HG02840 (cell line): Measurements from ENCODE around the gene ZNF322.
"Not testable (repeated sequence)": the region's sequence is repeated elsewhere in the genome, so short reads cannot be mapped to it uniquely, and the experiment has no call there.

Source experiments
- ATAC-seq: cut with Tn5 transposase; IDR thresholded peaks from one replicate; pipeline ENCODE4 v1.9.1; 2021; ENCODE audit warnings: mild to moderate bottlenecking, moderate library complexity, moderate number of reproducible peaks; ENCODE audit not compliant: unreplicated experiment, low FRiP score

Gene ZNF322

GRCh38 chr6:26659042-26659999 is at the start of gene ZNF322:
TSS of gene ZNF322 (minus strand) at chr6:26659746. CDS start at chr6:26638553, 21,193 bp downstream.
- peak; percentile 99 for ATAC-seq

DNA sequence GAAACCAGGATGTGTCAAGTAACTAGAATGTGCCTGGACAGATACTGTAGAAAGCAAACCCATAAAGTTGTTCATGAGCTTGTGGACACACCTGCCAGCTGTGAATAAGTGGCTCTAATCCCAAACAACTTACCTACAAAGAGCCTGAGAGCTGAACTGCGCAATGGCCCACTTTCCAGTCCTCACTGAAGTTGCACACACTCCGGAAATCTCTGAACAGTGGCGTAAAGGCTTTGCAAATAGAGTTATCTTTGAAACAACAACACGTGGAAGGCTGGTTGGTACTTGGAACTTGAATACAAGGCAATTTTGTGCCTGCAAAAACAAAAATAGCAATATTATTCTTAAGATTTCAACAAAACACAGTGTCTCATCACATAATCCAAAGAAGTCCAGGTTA is 46.2 kb upstream of the ZNF322 start:
- ATAC-seq = not testable (repeated sequence)

DNA sequence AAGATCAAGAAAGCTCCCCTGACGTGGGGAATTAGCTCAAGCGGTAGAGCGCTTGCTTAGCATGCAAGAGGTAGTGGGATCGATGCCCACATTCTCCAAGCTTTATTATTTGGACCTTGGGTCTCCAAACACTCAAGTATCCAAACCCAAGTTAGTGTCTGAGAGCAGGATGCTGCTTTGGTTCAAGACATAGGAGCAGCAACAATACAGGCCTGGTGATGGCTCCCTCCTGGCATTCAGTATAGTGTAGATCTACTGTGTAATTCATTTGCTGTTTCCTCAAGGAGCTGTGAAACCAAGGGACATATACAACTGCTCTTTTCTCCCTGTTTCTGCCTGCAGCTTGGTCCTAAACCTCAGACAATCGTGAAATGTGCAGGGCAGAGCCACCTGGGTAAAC is 45.8 kb upstream of the ZNF322 start:
- ATAC-seq = not testable (repeated sequence)

DNA sequence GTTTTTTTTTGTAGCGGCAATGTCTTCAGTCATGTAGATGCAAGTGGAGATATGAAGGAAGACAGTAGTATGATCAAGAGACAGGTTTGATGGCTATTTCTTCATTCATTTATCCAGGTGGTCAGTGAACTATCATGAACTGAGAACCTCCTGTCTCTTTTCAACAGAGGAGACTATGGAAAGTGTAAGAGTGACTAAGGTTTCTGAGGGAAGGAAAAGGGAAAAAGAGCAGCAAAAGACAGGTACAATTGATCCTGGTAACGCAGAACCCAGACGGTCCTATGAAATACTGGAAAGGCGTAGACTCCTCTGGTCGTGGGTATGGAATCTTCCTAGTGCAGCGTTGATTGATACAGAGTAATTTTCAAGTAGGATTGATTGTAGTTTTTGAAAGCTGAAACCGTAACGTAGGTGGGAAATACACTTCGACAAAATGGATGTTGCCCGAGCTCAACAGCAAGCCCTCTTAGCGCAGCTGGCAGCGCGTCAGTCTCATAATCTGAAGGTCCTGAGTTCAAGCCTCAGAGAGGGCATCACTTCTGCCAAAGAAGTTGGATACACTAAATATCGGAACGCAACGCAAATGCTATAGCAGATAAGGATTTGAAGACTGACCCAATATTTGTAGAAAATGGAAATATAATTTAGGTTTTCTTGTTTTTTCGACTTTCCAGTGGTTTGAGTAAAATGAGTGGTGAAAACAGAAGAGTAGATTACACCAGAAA is 41.6 kb upstream of the ZNF322 start:
- ATAC-seq = not testable (repeated sequence)

- not testable (repeated sequence) for ATAC-seq
These were observed 38.0 kb upstream of the ZNF322 start for GRCh38 chr6:26697496-26697895.

DNA sequence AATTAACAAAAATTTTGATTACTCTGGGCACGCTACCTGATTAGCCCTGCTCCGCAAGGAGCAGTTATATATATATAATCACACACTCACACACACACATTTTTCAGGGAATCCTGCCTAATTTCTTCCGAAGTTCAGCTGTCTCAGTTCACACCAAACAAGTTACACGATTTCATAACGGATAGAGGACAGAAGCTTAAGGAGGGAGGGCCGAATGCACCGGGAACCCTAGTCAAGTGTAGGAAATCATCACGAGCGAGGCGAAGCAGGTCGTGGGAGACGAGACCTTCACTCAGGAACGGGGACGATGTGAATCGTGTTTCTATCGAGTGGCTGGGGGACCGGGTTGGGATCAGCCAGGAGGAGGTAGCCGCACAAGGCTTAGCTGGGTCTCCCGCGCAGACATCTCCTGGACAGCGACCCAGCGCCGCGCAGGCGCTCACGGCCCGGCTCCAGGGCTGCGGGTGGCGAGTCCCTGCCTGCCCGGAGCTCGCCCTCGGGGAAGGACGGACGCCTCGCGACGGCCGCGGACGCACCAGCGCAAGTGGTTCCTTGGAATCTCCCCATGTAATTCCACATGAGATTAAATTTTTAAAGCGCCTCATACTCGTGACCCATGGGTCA is 29.9 kb upstream of the ZNF322 start:
- not testable (repeated sequence) for ATAC-seq

- not testable (repeated sequence) for ATAC-seq
These were observed 23.0 kb upstream of the ZNF322 start for GRCh38 chr6:26682435-26683042.

- ATAC-seq = not testable (repeated sequence)
These were observed 13.7 kb upstream of the ZNF322 start for GRCh38 chr6:26673287-26673686.

DNA sequence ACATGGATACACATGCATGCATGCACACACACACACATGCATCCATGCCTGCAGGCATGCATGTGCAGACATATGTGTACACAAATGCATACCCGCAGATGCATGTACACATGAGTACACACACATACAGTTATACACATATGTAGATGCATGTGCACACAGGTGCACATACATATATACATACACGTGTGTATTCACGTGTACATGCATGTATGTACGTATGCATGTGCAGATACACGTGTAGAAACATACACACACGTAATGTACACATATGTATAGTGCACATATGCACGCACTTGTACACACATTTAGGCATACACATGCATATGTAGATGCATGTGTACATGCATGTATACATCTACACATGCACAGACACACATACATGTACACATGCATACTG is 11.0 kb upstream of the ZNF322 start:
- ATAC-seq = not testable (repeated sequence)

- not testable (repeated sequence) for ATAC-seq
These were observed 10.5 kb upstream of the ZNF322 start for GRCh38 chr6:26670003-26670402.

DNA sequence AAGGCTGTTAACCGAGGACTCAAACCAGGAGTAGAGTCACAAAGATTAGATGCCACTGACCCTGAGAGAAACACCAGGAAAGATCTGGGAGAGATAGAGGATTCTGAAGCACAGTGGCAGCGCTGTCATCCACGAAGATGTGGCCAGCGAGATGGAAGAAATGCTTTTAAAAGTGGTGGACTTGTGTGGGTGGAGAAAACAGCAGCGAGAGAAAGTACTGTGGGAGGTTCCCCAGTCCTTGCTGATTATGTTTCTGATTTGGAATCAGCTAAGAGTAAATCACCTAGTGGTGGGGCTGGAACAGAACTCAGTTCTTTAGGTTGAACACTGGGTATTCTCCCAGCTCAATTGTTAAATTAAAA is 435 bp upstream of the ZNF322 start:
- peak; percentile 37 for ATAC-seq

DNA sequence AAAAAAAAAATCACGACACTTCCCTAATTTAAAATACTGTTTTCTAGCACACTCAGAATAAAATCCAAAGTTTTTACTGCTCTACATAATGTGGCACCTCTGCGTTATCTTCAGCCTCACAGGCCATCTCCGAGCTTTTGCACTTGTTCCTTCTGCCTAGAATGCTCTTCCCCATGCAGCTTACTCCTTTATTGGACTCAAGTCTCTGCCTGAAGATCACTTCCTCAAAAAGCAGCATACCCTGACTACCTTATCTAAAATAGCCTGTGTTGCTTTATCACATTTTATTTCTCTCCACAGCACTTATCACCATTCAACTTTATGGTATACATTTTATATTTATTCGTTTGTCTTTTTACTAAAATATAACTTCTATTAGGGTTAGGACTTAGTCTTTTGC is 2.3 kb downstream of the ZNF322 start:
- ATAC-seq = no peak

DNA sequence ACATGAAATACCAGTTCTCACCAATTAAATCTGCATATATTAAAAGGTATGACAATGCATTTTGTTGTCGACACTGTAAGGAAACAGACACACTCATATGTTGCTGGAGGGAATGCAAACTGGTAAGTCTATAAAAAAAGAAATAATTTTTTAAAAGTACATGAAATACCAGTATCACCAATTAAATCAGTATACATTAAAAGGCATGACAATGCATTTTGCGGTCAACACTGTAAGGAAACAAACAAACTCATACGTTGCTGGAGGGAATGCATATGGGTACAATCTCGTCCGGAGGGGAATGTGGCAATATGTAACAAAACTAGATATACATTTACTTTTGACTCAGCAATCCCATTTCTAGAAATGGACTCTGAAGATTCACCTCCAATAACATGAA is 6.5 kb downstream of the ZNF322 start:
- ATAC-seq = no peak

GRCh38 chr6:26651133-26651781 is 8.3 kb downstream of the ZNF322 start:
- no peak for ATAC-seq

- ATAC-seq = no peak
These were observed 13.5 kb downstream of the ZNF322 start for GRCh38 chr6:26646074-26646473.

DNA sequence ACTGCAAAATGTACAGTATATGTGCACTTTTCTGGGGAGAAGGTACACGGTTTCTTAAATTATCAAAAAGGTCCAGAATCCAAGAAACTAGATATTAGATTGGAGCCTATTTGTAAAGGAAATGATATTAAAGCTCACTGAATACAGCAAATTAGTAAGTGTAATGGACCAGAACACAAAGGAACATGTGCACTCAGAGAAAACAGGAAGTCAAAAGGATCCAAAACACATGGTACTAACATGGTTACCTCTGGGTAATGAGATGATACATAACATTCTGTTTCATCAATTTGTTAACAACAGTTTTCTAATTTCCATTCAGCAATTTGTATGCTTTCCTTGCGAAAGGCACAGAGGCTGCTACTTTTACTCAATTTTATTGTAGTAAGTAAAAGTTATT is 18.7 kb downstream of the ZNF322 start:
- no peak for ATAC-seq

- ATAC-seq = no peak
These were observed 30.2 kb downstream of the ZNF322 start for GRCh38 chr6:26629359-26629758.

GRCh38 chr6:26627843-26628242 is 31.7 kb downstream of the ZNF322 start:
- no peak for ATAC-seq

- no peak for ATAC-seq
These were observed 35.0 kb downstream of the ZNF322 start for GRCh38 chr6:26624557-26624956.

DNA sequence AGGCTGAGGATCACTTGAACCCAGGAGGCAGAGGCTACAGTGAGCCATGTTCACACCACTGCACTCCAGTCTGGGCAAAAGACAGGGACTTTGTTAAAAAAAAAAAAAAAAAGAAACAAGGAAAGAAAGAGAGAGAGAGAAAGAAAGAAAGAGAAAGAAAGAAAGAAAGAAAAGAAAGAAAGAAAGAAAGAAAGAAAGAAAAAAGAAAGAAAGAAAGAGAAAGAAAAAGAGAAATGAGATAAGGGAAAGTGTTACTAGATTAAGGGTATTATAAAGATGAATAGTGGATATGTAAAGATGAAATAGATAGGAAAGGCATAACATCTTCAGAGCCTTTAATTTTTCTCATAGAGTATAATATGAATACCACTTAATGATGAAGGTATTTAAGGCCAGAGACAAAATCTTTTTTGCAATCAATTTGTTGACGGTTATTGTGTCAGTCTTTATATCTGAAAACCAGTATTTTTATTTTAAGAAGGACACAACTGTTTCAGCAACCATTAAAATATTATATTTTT is 36.1 kb downstream of the ZNF322 start:
- ATAC-seq = no peak
